Neural progenitor cell (in vitro differentiated cells): ENCODE data around the gene IFNGR2.

Source experiments
- EZH2 ChIP-seq: fragments of 200-600 bp; sonication (generic); IDR thresholded peaks from 2 replicates; pipeline ENCODE4 v1.6.1; 2017; ENCODE audit warnings: antibody characterized with exemption, mild to moderate bottlenecking, moderate library complexity
- EZH2phosphoT487 ChIP-seq: fragments of 200-600 bp; sonication (generic); IDR thresholded peaks from 2 replicates; pipeline ENCODE4 v1.6.1; 2017; ENCODE audit warnings: antibody characterized with exemption
- TF ChIP-seq, protein P1 (sequence below): fragments of 200-600 bp; sonication (generic); IDR thresholded peaks from 2 replicates; pipeline ENCODE4 v1.5.1; 2017; ENCODE audit warnings: antibody characterized with exemption, mild to moderate bottlenecking

DNA sequence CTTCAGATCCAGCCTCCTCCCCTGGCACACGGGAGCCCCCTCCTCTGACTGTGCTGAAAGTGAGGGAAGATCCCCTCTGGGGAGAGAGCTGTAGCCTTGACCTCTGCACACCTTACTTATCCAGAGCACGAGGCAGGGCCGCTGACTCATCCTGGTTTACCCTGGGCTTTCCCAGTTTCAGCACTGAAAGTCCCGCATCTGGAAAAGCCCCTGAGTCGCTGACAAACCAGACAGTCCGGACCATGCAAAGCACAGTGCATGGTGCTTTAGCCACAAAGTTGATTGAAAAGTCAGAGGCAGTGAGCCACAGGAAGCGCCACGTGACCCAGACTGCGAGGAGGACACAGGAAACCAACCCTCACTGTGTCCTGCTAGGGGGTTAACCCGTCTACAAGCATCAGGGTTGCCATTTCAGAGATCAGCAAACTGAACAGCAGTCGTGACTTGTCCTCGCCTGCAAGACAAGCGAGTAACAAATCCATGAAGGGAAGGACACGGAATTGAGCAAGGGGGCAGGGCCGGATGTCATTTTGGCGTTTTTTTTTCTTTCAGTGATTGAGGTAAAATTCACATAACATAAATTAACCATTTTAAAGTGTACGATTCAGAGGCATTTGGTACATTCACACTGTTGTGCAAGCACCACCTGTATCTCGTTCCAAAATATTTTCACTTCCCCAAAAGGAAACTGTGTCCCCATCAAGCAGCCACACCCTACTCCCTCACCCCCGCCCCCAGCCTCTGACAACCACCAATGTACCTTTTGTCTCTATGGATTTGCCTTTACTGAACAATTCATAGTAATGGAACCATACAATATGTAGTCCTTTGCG, 19.9 kb upstream of the IFNGR2 start:
- TF ChIP-seq, protein P1, sequence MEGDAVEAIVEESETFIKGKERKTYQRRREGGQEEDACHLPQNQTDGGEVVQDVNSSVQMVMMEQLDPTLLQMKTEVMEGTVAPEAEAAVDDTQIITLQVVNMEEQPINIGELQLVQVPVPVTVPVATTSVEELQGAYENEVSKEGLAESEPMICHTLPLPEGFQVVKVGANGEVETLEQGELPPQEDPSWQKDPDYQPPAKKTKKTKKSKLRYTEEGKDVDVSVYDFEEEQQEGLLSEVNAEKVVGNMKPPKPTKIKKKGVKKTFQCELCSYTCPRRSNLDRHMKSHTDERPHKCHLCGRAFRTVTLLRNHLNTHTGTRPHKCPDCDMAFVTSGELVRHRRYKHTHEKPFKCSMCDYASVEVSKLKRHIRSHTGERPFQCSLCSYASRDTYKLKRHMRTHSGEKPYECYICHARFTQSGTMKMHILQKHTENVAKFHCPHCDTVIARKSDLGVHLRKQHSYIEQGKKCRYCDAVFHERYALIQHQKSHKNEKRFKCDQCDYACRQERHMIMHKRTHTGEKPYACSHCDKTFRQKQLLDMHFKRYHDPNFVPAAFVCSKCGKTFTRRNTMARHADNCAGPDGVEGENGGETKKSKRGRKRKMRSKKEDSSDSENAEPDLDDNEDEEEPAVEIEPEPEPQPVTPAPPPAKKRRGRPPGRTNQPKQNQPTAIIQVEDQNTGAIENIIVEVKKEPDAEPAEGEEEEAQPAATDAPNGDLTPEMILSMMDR, result no peak
- TF ChIP-seq EZH2, result no peak
- no peak for TF ChIP-seq EZH2phosphoT487
